HG02798 (cell line): ENCODE data around the gene TSHZ3.

Experiments
- ATAC-seq: cut with Tn5 transposase; IDR thresholded peaks from one replicate; pipeline ENCODE4 v1.9.1; 2021; ENCODE audit warnings: mild to moderate bottlenecking; ENCODE audit not compliant: unreplicated experiment, poor library complexity

Gene TSHZ3

DNA sequence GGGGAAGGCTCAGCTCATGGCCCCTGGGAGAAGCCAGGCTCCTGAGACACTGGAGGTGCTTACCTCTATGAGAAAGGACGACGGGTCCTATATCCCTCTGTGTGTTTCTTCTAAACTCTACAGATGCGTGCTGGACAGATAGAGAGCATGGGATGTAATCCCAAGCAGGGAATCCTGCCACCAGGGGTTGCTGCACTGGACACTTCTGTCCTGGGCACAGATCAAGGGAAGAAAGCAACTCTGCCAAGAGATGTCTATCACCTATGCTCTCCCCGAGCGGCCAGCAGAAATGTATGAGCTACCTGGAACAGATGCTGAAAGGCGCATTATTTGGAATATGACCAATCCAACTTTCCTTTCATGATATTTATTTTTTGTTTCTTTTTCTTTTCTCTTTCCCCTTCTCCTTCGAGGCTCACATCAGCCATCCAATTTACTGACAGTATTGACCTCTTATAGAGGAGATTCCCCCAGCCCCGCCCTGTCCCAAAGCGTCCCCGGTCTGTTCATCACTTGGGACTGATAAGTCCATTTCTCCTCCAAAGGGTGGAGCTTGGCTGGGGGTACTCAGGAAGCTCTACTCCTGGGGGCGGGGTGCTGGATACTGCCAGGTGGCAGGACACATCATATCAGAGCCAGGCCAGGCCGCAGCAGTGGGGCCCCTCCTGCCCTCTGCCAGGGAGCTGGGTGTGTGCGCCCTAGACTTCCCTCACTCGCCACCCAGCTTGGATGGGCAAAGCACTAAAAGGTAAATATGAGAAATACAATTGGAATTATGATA lies 34.2 kb downstream of the TSHZ3 start:
- no peak for ATAC-seq

DNA sequence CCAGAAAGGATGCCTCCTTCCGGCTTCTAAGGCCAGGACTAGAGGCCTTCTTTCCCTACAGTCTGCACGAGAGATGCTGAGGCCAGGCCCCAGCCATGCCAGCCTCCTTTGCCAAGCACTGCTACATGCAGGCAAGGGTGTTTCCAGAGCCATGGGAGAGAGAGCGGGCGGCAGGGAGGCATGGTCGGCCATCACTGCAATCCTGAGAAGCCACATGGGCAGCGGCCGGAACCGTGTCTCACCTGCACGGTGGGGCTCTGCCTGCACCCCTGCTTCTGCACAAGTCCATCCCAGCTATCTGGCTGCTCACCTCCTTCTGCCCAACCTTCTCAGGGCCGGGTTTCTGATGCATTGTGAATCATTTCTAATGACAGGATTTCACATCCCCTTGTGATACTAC lies 35.1 kb downstream of the TSHZ3 start:
- ATAC-seq = no peak

DNA sequence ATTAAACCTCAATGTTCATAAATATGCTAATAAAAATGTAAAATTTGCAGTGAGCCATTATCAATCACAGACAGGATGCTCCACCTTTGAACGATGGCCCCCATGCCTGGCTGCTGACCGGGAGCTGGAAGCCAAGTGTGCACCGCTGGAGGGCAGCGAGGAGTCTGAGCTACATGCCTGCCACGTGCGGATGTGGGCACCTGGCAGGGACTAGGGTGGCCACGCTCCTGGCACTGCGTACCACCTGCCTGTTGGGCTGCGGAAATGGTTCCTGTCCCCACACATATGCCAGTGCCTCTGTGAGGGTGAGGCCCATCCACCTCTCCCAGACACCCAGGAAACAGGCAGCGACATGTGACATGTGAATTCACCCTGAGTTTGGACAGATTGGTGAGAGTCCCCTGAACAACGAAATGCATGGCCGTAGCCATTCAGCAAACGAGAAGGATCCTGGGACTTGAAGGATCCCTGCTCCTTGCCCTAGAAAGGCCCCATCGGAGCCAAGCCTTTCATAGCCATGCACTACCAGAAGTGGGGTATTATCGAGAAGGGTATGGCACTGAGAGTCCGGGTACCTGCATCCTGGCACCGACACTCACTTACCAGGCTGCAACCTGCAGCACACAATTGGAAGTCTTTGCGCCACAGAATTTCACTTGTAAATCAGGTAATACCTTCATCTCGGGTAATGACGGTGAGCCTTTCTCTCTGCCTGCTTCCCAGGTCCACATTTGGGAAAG lies 35.8 kb downstream of the TSHZ3 start:
- ATAC-seq = no peak

DNA sequence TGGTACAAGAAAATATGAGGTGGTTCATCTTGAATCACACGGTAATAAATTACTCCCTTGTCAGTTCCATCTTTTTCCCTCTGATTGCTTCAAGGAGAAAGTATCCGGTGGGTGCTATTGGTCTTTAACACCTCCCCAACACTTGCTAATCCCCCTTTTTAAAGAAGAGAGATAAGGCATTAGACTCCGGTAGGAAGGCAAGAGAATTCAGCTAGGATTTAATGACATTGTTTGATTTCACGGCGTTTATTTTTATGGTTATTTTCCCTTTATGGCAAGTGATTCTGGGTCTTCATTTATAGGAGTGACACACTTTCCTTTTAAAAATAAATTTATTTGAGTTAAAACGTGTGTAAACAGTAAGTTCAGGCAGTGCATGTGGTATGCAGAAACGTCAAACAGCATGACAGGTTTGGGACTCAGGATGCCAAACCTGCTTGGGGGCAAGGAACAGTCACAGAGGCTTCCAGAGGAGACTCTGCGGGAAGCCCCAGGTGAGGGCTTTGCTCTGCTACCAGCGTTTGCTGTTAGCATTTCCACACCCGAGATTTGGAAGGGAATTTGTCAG lies 36.5 kb downstream of the TSHZ3 start:
- no peak for ATAC-seq

DNA sequence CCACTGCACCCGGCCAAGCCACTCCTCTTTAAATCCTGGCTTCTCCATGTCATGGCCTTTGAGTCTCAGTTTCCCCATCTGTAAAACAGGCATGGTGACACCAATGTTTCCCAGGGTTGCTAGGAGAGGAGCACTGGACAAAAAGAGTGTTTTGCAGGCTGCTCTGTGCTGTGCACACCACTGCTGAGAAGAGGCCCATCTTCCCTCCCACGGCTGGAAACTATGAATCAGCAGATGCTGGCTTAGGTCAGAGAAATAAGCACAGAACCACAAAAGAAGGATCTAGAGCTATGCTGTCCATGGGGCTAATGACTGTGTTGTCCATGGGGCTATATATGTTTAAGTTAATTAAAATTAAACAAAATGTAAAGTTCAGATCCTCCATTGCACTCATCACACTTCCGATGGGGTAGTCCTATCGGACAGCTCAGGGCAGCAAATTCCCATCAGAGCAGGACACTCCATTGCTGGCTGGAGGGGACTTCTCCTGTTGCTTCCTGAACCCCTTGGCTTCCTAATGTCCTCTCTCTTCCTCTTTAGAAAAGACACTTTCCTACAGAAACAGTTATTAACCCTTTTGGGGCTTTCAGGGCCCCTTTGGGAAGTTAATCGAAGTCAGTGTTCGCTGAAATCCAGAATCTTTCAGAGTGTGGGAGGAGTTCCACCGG lies 37.1 kb downstream of the TSHZ3 start:
- ATAC-seq = no peak

DNA sequence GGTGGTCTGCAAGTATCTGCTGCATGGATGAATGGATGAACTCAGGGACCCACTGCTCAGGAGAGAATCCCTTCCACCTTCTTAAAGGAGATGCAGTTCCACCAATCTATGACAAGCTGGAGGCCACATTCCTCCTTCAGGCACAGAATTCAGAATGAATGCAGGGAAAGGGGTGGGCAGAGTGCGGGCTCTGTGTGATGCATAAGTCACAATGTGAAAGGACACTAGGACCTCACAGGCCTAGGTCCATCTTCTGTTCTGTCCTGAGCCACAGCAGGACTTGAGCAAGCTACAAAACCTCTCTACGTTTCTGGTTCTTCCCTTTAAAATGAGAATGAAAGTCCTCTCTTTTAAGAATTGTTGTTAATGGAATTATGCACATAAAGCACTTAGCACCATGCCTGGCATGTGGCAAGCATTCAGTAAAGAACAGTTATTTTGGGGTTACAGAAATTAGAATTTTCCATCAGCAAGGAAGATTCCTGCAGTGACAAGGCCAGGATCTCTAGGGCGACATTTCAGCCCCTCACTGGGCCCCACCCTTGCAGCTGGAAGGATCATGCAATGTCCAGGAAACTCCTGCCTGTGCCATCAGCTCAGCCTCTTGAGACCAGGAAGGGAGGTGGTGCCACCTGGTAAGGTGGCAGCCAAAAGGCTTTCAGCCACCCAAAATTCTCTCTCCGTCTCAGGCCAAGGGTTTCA lies 38.7 kb downstream of the TSHZ3 start:
- no peak for ATAC-seq

DNA sequence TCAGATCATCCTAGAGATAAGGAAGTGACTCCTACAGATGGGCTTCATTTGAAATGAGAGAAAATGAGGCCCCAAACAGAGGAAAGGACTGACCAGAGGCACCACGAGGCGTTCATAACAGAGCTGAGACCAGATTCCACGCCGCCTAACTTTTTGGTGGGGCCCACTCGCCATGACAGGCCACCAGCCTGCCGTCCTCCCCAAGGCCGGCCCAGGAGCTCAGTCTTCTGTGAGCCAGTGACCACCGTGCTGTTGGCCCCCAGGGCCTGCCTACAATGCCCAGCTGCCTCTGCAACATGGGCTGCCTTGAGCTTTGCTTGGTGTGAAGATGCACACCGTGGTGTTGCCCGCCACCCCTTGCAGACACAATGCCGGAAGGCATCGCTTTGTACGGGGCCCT lies 40.5 kb downstream of the TSHZ3 start:
- no peak for ATAC-seq

DNA sequence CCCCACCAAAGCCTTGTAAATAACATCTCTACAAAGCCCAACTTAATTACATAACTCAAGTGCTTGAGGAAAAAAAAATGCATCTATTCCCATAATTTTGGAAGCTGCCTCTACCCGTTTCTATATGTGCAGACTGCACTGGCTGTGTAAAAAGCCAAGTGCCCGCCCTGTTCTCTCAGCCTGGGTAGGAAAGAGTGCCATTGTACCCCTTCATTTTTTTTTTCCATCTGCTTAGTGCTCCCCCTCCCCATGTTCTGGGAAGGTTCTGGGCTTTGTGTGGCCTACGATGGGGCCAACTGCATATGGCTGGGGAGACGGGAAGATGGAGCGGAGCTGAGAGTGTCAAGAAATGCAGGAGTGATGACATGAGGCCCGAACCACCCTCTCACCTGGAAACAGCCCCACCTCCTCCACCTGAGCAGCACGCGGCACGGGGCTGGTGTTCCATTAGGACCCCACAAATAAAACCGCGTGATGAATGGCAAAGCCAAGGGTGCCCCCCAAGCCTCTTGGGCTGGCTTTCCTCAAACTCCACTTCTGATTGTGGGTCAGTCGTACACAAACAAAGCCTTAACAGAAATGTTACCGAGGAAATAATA lies 42.1 kb downstream of the TSHZ3 start:
- no peak for ATAC-seq

DNA sequence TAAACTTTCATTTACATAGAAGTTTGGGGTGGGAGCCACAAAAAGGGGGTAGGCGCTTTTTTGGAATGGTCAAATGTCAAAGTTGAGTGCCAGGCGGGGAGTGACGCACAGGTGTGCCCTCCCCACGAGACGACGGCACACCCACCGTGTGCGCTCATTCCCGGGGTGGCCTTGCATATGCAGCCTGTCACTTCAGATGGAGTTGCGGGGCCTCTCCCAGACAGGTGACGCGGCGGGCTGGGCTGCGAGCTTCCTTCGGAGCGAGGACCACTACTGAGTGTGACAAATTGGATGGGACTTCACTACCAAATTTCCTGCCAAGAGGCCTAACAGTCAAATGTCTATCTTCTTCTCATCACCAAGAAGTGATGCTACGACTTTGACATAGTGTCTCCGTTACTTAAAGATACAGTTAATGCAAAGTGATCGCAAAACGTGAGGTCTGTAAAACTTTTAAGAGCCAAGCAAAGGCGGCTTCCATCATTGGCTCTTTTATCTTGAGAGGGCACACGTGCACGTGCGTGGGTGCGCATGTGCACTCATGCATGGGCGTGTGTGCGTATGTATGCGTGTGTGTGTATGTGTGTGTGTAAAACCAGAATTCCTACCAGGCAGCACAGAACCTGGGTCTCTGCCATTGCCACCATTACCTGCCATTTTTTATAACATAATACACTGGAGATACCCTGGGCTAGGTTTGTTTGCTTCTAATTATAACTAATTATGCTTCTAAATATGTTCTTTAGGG lies 43.1 kb downstream of the TSHZ3 start:
- no peak for ATAC-seq

DNA sequence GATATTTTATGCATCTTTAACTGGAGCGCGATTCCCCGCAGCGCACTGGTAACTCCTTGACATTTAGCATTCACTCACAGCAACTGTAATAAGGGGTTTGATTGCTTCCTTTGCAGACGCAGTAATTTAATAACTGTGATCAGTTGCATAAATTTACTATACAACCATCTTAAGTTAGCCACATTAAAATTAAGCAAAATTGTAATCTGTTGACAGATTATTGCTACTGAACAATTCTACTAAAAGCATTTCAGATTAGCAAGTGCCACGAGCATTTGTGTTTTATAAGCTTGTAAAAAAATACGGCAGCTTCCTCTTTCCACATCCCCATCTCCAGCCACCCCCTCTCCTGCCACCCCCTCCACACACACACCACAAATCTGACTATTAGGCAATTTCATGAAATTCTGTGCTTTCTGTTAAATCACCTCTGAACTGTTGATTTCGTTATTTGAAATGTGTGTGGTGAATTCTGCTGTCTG lies 44.4 kb downstream of the TSHZ3 start:
- no peak for ATAC-seq

DNA sequence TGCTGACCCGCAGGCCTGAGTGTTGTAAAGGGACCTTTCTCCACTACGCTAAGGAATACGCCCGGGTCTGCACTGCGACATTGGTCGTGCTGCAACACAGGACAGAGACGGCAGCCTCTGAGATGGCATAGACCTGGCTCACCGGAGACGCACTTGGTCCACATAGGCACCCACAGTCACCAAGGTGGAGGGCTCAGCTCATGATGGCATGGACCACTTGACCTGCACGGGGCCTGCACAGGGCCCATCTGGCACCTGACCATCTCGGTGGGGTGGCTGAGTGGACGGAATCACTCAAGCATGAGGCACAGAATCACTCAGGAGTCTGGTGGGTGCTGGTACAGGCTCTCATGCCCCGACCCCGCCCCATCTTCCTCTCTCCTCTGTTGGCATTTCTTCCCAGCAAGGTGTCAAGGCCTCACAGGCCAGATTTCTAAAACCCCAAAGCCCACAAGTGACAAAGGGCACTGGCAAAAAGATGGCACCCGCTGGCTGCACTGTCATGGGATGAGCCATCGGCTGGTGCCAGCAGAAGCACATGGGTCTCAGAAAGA lies 45.9 kb downstream of the TSHZ3 start:
- ATAC-seq = no peak

DNA sequence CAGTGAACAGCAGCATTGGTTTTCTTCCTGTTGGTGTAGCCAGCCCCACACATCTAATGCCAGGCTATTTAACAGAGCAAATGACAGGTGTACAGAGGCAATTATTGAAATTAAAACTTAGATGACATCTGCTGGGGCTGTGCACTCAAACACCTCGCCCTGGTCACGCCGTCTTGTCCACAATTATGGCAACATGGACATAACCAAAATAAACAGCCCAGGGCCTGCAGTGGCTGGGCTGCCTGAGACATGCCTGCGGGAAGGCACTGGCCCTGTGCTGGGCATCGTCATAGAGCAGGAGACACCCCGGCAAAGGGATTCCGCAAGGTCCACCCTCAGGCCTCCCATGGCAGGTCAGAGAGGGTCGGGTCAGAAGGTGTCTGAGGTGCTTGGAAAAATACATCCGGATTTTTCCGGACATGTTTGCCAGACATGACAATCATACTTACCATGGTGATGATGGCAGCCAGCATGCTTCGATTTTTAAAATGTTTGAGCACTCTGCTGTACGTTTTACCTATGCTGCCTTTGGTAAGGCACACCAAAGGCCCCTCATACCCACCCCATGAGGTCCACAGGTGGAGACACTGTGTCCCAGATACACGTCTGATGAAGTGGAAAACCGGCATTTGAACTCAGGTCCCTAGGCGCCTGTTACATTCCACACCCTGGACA lies 47.8 kb downstream of the TSHZ3 start:
- no peak for ATAC-seq

DNA sequence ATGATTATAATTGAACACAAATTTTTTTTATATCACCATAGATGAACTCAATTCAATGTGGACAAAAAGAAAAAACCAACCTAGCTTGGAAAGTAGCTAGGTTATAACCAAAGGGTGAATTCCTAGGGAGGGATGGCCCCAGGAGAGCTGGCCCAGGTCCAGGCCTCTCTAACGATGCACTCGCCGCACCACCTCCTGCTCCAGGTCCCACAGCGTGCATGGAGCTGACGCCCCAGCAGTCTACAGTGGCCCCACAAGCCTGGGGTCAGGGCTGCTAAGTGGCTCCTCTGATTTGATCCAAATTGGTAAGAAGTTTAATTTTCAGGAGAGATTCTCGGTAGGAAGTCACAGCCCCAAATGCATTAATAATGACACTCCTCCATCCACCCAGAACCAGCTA lies 48.8 kb downstream of the TSHZ3 start:
- no peak for ATAC-seq

DNA sequence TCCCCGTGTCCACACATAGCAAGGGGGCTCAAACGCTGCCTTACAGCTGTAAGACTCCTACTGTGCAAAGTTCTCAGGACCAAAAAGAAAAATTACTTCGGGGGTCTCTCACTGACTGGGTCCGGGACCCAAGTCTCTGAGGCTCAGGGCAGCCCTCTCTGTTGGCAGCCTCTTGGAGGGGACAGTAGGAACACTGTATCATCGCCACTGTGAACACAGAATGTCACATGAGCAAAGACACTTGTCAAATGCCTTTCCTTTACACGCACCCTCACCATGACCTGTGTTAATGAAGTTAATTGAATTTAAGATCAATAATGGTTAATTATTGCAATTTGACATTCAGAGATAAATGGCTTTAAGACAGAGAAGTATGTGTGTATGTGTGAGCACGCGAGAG lies 49.6 kb downstream of the TSHZ3 start:
- no peak for ATAC-seq

DNA sequence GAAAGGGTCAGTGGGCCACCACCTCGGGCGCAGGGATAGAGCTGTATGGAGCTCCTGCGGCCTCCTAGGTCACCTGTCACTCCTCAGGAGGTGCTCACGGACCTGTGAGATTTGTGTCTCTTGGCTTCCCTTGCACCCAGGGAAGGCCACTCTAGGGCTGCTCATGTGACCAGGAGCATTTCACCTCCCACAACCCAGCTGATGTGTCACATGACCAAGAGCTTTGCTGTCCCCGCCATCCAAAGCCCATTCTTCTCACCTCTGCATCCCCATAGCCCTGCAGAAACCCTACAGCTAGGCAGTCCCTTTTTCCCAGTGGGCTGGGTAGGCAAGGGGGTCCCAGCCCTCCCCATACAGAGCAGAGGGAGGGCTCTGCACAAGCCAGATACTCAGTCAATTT lies 51.2 kb downstream of the TSHZ3 start:
- ATAC-seq = no peak

DNA sequence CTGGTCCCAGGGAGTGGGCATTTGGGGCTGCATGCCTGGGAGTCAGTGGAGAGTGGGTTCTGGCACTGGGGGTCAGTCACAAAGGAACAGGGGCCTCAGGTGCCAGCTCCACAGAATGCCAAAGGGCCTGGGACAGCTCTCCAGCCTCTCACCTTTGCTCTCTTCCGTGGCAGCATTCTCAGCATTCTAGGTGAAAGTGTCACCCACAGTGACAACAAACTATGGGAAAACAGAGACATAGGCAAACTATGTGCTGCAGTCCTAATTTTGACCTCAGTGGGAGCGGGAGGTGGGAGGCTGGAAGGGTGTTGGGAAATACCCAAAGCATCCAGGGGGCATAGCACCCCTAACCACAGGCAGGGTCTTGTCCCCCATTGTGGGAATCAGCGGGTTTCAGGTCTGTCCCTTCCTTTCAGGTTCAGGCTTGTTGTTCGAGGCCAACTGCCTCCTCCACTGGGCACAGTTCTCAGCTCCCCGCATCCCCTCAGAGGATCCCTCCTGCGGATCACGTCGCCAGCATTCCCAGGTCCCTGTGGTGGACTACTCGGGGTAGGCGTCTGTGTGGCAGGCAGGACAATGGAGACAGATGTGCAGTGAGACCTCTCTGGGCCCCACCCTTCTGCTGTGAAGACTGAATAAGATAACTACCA lies 52.4 kb downstream of the TSHZ3 start:
- ATAC-seq = no peak

DNA sequence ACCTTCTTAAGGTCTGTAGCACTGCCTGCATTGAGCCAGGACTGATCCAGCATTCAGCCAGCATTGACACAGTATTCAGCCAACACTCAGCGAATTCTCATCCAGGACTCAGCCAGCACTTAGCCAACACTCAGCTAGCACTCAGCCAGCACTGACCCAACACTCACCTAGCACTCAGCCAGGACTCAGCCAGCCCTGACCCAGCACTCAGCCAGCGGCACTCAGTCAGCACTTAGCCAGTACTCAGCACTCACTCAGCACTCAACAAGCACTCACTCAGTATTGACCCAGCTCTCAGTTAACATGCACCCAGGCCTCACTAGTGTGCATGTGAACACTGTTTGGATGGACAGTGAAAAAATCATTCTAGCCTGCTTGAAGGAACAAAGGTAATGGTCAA lies 55.0 kb downstream of the TSHZ3 start:
- no peak for ATAC-seq

DNA sequence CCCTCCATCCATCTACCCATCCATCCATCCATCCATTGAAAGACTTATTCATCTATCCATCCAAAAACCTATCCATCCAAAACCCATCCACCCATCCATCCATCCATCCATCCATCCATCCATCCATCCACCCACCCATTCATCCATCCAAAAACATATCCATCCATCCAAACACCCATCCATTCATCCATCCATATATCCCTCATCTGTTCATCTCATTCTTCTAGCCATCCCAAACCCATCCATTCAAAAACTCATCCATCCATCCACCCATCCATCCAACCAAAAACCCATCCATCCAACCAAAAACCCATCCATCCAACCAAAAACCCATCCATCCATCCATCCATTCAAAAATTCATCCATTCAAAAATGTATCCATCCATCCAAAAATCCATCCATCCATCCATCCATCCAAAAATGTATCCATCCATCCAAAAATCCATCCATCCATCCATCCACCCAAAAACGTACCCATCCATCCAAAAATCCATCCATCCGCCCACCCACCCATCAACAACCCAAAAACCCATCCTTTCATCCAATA lies 56.5 kb downstream of the TSHZ3 start:
- no peak for ATAC-seq
